SHP77 treated with DMSO at 0.1 percent for 48 hours (cell line): ENCODE data around the gene KIF26B.

Experiments
- DNase-seq: peaks from one replicate; lab custom pipeline; 2025; lab: John Stamatoyannopoulos, UW

KIF26B gene

DNA sequence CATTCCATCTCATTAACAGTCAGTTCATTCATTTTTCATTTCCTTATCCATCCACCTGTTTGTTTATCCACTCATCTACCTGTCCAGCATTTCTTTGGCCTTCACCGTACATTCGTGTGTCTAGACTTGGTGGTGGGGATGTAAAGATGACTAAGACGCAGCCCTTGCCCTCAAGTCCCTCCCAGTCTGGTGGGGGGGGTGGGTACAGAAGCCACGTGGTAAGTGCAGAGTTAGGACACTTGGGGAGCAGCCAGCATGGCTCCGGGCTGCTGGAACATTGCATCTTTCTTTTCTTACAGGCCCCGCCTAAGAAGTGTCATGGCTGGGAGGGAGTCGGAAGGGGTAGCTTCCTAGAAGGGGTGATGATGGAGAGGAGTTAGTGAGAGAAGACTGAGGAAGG, 17.2 kb downstream of the KIF26B start:
- no peak for DNase-seq

DNA sequence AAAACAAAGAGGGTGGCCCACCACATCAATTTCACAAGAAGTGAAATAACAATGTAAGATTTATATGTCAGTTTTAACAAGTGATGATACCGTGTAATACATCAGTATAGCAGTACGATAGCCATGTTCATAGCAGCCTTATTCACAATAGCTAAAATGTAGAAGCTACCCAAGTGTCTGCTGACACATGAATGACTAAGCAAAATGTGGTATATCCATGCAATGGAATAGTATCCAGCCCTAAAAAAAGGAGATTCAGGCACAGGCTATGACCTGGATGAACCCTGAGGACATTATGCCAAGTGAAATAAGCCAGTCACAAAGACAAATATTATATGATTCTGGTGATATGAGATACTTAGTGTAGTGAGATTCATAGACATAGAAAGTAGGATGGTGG, 18.0 kb downstream of the KIF26B start:
- no peak for DNase-seq

DNA sequence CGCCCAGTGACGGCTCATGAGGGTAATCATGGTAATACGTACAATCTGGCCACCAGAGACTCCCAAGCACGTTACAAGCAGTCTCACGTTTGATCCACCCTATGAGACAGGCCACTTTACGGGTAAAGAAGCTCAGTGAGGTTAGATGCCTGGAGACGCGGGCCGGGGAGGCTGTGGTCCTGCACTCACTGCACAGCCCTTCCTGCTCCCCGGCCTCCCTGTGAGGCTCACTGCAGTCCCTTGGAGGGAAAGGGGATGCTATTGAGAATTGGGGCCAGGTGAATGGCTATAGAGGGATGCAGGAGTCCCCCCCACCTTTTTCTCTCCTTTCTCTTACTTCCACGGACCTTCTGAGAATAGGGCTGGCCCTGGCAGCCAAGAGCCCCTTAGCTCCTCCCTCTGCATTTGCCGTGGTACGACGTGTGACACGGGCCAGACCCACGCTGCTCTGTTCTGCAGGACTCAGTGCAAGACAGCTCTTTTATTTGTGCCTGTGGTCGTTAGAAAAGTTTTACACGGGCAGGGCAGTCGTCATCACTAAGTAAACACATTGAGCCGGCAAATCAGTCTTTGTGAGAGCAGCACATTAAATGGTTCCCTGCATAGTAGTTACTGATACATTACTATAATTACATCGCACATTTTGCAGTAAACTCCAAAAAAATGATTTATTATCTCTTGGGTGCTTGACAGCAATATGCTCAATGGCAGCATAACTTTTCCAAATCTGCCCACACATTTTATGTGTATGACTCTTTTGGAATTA, 18.8 kb downstream of the KIF26B start:
- no peak for DNase-seq

DNA sequence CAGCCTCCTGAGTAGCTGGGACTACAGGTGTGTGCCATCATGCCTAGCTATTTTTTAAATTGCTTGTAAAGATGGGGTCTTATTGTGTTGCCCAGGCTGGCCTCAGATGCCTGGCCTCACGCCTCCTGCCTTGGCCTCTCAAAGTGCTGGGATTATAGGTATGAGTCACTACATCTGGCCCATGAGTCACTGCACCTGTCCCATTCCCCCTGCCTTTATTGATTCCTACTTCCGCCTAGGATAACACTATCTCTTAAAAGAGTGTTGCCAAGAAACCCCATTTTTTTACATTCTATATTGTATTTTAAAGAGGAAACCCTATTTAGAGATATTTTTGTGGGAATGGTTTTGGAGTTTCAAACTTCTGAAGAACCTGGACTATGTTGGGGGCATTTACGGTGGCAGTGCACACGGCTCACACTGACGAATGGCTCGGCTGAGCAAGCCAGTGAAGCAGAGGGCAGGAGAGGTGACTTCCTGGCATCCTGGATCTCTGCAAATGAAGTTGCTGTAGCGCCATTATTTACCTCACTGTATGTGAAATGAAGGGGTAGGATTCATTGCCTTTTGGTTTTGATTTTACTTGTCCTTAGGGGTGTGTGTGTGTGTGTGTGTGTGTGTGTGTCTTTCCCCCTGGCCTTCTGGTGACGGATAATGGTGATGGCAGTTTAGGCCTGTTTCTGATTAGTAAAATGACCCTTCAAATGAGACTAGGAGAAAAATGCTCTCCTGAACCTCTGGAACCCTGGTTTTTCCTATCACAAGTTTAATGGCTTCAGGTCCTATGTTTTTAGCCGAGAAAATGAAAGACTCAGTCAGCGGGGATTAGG, 22.5 kb downstream of the KIF26B start:
- peak; percentile 90 for DNase-seq

DNA sequence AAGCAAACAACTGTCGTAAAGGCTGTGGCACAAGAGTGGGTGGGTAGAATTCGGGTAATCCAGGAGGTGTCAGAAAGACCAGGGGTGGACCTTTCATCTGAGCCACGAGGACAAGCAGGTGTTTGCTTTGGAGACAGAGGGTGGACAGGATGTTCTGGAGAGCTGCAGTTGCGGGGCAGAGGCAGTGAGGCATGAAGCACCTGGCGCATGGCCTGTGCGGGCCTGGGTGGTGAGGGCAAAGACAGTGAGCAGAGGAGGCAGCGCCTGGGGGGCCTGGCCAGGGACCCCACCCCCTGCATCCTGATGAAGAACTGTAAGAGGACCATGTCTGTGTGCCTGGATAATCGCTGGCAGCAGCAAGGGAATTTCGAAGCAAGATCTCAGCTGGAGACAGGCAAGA, 24.9 kb downstream of the KIF26B start:
- peak; percentile 76 for DNase-seq

DNA sequence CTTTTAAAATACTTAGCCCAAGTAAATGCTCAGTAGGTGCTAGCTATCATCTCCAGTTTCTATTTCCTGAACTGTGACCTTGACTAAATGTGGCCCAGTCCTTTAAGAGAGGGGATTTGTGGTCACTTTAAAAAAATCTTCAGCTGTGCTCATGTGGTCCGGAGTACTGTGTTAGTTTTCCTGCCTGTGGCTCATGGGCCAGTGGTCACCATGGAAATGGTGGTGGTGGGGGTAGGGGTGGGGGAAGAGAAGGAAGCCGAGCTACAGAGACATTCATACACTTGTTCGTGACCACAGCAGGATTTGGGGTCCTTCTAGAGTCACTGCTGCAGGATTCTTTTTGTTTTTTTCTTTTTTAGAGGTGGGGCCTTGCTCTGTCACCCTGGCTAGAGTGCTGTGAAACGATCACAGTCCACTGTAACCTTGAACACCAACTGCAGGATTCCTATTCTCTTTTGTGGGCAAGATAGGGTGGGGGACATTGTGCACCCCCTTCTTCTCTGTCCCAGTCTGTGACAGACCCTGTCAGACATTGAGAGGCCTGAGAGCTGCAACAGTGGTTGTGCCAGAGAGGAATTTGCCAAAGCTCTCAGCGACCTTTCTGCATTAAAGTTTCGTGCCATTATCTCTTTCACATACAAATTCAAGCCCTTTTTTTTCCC, 25.8 kb downstream of the KIF26B start:
- no peak for DNase-seq

DNA sequence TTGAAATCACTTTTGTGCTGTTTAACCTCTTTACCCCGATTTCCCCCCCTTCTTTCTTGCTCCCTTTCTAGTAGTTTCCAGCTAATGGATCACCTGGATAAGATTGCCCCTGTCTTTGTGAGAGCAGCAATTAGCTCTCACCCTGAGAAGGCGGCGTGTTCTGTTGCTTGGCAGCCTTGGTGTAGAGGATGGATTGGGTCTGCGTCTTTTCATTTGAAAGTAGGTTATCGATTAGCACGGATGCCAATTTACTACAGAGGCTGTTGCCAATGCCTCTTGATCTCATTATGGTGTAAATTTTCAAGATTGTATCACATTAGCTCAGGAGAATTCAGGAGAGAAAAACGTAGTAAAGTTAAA, 26.4 kb downstream of the KIF26B start:
- no peak for DNase-seq

DNA sequence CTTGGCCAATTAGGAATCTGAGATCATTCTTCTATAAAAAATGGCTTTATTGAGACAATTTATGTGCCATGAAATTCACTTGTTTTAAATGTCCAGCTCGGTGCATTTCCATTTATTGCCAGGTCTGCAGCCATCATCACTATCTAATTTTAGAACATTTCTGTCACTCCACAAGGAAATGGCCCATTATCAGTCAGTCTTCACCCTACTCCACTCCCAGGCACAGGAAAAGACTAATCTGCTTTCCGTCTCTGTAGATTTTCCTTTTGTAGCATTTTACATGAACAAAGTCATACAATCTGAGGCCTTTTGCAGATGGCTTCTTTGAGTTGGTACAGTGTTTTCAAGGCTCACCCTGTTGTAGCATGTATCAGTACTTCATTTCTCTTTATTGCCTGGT, 27.2 kb downstream of the KIF26B start:
- DNase-seq = no peak

DNA sequence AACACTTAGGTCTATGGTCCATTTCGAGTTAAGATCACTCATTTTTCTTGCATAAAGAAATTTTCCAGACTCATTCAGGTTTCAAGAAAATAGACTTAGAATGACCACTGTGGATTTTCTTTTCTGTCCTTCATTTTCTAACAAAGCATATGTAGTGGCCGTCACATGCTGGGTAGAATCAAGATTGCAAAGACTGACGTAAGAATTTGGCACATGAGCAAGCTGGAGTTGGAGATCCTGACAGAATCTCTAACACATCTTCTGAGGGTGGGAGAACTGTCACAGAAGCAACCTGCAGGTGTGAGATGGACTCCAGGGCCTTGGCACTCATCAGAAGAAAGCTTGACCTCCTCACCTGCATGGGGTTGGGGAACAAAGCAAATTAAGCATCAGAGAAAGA, 28.6 kb downstream of the KIF26B start:
- DNase-seq = no peak

DNA sequence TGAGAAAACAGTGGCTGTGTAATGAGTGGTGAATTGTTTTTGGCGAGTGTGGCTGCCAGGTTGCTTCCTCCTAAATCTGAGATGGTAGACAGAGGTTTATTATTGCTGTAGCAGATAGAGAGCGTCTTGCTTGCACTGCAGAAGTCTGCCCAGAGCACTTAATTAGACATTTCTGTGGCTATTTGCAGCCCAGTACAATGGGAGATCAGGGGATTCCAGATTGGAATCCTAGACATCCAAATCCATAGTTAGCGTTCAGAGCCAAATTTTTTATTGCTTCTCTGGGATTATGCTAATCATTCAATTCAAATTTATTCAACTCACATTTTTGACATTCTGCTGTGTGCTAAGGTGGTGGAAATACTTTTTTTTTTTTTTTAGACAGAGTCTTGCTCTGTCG, 30.0 kb downstream of the KIF26B start:
- no peak for DNase-seq

DNA sequence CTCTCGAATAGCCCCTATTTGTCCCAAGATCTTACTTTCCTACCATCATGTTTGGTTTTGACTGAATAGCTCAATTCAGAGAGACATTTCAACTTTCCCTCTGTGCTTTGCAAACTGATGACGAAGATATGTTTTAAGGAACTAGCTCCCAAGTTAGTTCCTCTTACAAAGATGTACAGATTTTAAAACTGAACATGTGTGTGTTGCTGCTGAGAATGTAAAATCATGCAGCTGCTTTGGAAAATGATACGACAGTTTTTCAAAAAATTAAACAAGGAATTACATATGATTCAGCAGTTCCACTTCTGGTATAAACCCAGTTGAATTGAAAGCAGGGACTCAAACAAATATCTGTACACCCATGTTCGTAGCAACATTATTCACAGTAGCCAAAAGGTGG, 33.6 kb downstream of the KIF26B start:
- no peak for DNase-seq

DNA sequence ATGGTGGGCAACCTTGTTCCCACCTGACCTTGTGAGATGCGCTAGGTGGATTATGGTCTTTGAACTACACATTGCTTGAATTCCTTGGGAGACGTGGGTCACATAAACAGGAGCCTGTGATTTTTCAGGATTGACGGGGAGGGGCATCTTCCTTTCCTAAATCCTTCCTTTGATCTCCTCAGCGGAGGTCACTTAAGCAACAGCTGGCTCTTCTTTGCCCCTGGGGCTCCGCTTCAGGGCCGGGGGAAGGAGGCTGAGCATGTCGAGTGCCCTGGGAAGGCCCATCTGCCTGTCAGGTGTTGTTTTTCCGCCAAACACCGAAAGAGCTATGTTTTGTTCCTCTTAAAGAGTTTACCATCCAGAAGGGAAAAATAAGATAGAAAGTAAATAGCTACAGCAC, 40.6 kb downstream of the KIF26B start:
- DNase-seq = no peak

DNA sequence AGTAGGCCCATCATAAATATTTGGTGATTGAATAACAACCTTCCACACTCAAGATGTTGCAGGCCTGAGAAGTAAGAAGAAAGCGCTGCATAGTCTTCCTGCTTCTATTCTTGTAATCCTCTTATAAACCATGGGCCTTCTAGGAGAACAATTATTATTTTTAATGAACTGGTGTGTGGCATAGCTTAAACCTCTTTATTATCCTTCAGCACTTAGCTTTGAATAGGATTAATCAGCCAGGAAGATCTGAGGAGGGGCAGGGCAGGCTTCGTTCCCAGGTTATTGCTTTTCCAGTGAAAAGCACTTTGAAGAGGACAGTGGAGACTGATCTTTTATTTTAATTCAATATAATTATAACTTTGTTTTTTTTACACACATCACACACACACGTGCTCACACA, 42.3 kb downstream of the KIF26B start:
- DNase-seq = no peak

DNA sequence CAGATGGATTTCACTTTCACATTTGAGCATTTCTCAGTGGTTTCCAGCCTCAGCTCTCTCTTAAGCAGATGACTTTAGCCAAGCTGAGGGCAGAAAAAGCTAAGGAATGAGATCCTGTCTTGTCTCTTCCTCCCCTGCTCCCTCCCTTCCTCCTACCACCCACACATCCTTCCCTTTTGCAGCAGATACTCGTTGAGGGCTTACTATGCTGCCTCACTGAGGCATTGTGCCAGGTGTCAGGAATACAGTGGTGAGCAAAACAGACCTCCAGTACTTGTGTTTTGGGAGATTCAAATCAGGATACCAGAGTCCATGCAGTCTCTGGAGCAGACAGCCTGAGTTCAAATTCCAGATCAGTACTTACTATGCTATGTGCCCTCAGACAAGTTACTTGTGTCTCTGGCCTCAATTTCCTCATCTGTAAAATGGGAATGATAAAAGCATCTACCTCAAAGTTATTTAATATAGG, 43.2 kb downstream of the KIF26B start:
- DNase-seq = no peak

DNA sequence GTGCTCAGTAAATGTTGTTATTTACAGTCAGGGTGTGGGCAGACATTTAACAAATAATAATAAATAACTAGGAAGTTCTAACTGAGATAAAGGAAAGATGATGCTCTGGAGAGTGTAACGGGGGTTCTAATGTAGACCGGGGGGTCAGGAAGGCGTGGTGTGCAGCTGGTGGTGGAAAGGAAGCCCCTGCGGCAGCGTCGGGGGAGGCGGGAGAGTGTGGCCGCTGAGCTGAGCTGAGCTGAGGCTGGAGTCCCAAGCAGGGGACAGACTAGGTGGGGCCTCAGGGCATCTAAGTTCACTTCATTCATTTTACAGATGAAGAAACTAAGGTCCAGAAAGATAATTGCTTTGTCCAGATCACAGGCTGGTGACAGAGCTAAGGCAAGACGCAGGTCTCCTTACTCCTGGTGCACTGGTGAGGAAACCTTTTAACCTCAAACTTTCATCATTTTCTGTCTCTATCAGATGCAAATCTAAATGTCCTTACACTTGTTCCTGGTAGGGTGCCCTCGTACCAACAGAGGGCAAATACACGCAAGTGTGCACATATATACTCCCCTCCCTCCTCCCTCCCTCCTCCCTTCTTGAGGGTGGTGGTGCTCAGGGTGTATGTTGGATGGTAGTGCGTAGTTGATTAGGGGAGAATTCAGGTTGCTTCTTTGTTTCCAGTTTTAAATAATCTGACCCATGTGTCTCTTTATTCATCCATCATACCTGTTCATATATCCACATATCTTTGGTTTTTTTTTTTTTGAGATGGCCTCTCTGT, 44.1 kb downstream of the KIF26B start:
- DNase-seq = no peak

DNA sequence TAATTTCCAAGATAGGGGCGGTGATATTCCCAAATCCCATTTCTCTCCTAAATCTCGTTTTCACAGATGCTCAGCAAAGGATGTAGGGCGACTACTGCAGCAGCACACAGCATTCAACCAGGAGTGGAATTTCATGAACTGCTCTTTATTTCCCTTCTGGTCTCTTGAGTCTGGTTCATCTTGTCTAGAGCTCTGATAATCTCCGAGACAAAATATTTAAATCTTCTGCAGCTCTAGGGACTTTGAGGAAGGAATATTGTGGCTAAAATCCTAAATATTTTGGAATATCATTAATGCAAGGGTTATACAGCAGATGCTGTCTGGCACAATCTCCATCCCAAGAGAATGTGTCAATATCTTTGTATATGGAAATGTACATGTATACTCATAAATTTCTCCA, 45.4 kb downstream of the KIF26B start:
- no peak for DNase-seq

DNA sequence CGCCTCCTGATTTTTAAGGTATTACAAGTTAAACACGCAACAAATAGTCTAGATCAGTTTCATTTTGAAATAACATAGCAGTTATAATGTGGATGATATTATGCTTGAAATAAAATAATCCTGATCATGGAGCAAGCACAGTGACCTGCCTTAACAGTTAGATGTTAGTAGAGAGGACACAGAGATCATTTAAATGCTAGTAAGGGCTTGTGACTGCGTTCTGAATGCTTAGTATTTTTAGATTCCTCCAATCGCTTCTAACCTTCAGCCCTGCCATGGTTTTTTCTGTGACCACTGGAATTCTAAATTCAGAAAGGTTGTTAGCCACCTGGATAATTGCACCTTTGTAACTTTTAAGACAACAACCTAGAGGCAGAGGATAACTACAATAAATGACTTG, 46.4 kb downstream of the KIF26B start:
- DNase-seq = no peak

DNA sequence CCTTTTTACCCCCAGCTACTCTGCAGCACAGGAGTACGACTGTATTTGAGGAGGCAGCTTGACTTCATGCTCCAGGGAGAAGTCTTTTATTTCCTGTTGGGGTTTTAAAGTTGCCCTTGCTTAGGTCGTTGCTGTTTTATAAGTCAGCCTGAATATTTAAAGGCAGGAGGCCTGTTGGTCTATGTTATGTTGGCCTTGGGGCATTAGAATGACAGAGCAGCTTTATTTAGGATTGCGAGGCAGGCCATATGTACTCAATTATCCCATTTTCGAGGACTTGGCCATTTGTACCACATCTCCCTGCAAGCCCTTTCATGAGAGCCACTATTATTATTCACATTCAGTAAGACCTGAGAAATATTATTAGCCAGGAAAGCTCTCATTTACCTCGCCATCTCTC, 47.0 kb downstream of the KIF26B start:
- DNase-seq = no peak

DNA sequence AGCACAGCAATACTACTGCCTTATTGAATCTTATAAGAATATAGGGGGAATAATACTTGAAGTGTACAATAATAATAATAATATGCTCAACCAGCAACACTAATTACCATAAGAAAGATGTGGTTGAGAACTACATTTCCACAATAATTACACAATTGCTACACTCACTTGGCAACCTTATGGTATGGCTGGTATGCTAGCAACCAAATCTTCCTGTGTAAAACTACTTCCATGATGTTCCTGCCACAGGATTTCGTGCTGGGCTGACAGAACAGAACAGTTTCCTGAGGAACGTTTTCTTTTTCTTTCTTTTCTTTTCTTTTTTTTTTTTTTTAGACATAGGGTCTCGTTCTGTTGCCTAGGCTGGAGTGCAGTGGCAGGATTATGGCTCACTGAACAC, 50.6 kb downstream of the KIF26B start:
- no peak for DNase-seq

DNA sequence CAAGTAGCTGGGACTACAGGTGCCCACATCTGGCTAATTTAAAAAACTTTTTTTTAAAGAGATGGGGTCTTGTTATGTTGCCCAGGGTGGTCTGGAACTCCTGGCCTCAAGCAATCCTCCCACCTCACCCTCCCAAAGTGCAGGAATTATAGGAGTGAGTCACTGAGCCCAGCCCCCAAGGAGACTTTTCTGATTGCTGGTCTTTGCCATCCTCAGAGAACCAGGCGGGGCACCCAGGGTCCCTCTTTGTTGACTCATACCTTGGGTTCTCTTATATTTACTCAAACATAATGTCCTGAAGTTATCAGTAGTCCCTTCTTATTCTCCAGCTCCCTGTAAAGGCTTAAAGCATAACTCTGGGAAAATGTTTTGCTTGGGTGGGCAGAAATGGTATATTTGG, 51.1 kb downstream of the KIF26B start:
- no peak for DNase-seq

DNA sequence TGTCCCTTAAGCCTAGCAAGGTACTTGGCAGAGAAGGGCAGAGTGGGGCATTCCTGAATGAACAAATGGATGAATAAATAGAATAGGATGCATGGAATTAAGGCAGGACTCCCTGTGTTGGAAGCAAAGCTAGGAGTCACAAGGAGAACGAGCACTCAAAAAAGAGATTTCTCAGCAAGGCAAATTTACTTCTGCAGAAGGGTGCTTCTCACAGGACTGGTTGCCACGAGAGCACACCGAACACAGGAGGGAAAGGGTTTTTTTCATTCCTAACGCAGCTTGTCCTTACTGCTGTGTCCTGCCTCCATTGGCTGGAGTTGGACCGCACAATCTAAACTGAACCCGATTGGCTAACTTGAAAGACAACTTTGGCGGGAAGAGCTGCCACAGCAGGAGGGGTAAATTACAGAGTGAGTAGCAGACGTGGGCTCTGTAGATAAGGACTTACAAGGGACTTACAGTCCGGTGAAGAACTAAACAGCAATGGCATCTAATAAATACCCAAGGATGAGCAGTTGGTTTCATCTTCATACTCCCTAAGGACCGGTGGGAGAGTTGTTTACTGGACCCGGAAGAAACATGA, 52.4 kb downstream of the KIF26B start:
- no peak for DNase-seq

DNA sequence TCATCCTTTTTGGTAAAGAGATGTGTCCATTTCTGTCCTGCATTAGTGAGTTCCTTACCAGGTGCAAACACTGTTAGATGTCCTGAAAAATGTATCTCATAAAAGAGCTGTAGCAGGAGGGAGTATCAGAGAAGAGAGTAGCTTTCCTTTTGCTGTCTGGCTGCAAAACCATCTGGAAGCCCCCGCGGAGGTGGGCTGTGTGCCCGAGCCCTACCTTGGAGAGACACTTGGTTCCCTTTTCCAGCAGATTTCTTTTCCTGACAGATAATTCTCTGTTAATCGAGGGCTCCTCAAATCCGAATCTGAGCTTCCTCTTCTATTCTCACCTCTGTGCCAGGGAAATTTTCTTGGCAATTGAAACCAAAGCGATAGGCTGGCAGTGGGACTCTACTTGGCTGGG, 53.0 kb downstream of the KIF26B start:
- DNase-seq = no peak
